PC-3 (cell line): ENCODE measurements around the gene TOM1L2. TPM values are rescaled to one million over a fixed set of nuclear protein-coding genes. Genes with fewer than 3 reads are reported as not detected.

ENCODE experiments used
- ATAC-seq: fragments of 200-7000 bp; cut with Tn5 transposase; 2 replicates; pipeline ENCODE4 v1.9.1; 2020; ENCODE audit warnings: mild to moderate bottlenecking, moderate library complexity
- BruUV-seq: library from RNA; stranded (reverse); fragments of 400-500 nt; replicated peaks from 2 replicates; lab custom pipeline; 2021; lab: Mats Ljungman, UMichigan
- CTCF ChIA-PET: fragments of 300-600 bp; sonication (Branson Sonifier 250); formaldehyde crosslinking; loops from one replicate; lab custom pipeline; 2022; ENCODE audit warnings: antibody characterized with exemption; lab: Charles Lee
- POLR2A ChIA-PET: fragments of 300-600 bp; sonication (Branson Sonifier 250); formaldehyde crosslinking; loops from one replicate; lab custom pipeline; 2022; ENCODE audit warnings: antibody characterized with exemption; ENCODE audit not compliant: unreplicated experiment; lab: Charles Lee
- DNase-seq: peaks from one replicate; pipeline ENCODE4 v3.0.0-alpha.2; 2015
- H2AFZ ChIP-seq: fragments of 300-600 bp; sonication (generic); 2 replicates; pipeline ENCODE4 v1.6.0; 2016; ENCODE audit warnings: antibody characterized with exemption, low read length
- H3F3A ChIP-seq: fragments of 300-600 bp; sonication (generic); one replicate; pipeline ENCODE4 v1.6.0; 2017; ENCODE audit warnings: antibody characterized with exemption, low read length, control low read depth, mild to moderate bottlenecking; ENCODE audit not compliant: unreplicated experiment
- H3K27ac ChIP-seq: fragments of 300-600 bp; sonication (generic); 2 replicates; pipeline ENCODE4 v1.5.1; 2016; ENCODE audit warnings: mild to moderate bottlenecking, low read length
- H3K27me3 ChIP-seq: fragments of 300-600 bp; sonication (generic); 2 replicates; pipeline ENCODE4 v1.6.1; 2016; ENCODE audit warnings: low read length, mixed read lengths
- H3K36me3 ChIP-seq: fragments of 300-600 bp; sonication (generic); 2 replicates; pipeline ENCODE4 v1.6.1; 2016; ENCODE audit warnings: low read depth, mixed run types, low read length, mixed read lengths
- H3K4me1 ChIP-seq: fragments of 300-600 bp; sonication (generic); 2 replicates; pipeline ENCODE4 v1.5.1; 2016; ENCODE audit warnings: low read length; ENCODE audit not compliant: insufficient read depth
- H3K4me2 ChIP-seq: fragments of 300-600 bp; sonication (generic); 2 replicates; pipeline ENCODE4 v1.6.0; 2016; ENCODE audit warnings: low read length
- H3K4me3 ChIP-seq: fragments of 300-600 bp; sonication (generic); 2 replicates; pipeline ENCODE4 v1.5.1; 2016; ENCODE audit warnings: mild to moderate bottlenecking, low read length, mixed read lengths
- H3K79me2 ChIP-seq: fragments of 300-600 bp; sonication (generic); 2 replicates; pipeline ENCODE4 v1.6.1; 2017; ENCODE audit warnings: low read length, mixed read lengths
- H3K9ac ChIP-seq: fragments of 300-600 bp; sonication (generic); 2 replicates; pipeline ENCODE4 v1.6.0; 2016; ENCODE audit warnings: mild to moderate bottlenecking, low read length
- H3K9me2 ChIP-seq: fragments of 300-600 bp; sonication (generic); replicated peaks from 2 replicates; pipeline ENCODE4 v1.6.1; 2016; ENCODE audit warnings: mixed run types, low read length, mixed read lengths
- H3K9me3 ChIP-seq: fragments of 300-600 bp; sonication (generic); 2 replicates; pipeline ENCODE4 v1.6.1; 2016; ENCODE audit warnings: low read length, mixed read lengths
- H4K20me1 ChIP-seq: fragments of 300-600 bp; sonication (generic); 2 replicates; pipeline ENCODE4 v1.6.1; 2016; ENCODE audit warnings: low read length, mixed read lengths
- CTCF ChIP-seq: fragments of 300-600 bp; sonication (generic); conservative IDR thresholded peaks from 2 replicates; pipeline ENCODE4 v1.5.1; 2017; ENCODE audit warnings: antibody characterized with exemption, low read depth, mild to moderate bottlenecking, low read length
- EZH2 ChIP-seq: fragments of 300-600 bp; sonication (generic); IDR thresholded peaks from one replicate; pipeline ENCODE4 v1.6.1; 2017; ENCODE audit warnings: antibody characterized with exemption, mild to moderate bottlenecking, low read length; ENCODE audit not compliant: unreplicated experiment
- EZH2phosphoT487 ChIP-seq: fragments of 300-600 bp; sonication (generic); IDR thresholded peaks from 2 replicates; pipeline ENCODE4 v1.6.1; 2018; ENCODE audit warnings: mild to moderate bottlenecking, antibody characterized with exemption, low read length, borderline replicate concordance
- intact Hi-C: fragments of 100-400 bp; cut with micrococcal nuclease; formaldehyde crosslinking; loops from 2 replicates; pipeline ENCODE4 v1.9.0; 2023
- total RNA-seq: library from RNA; depleted of rRNA; stranded (reverse); fragments of >200 nt; gene quantifications from 2 replicates; pipeline ENCODE4 v1.2.3, GENCODE V29; 2014

Gene TOM1L2
- total RNA-seq, 1 experiment from 2014 or later = 53.3 TPM

- Histone ChIP-seq H3K9me3 (no peaks in the 10 kb centered on the region), H3K9me2 (no peaks in the 10 kb centered on the region), H3K9ac (peak overlapping the region; percentile 30; the same call in 1 of the 2 replicates), H3K4me1 (peaks cover 42% of the 10 kb centered on the region), H3K27ac (peak overlapping the region; percentile 24), H3K27me3 (no peaks in the 10 kb centered on the region), H2AFZ (no peak overlapping the region), H3K79me2 (peaks cover 85% of the 10 kb centered on the region), H3K4me3 (no peak overlapping the region; the same call in 1 of the 2 replicates), H3K4me2 (peak overlapping the region; percentile 94), H3F3A (no peaks in the 10 kb centered on the region), H3K36me3 (peaks cover 10% of the 10 kb centered on the region; the same call in 1 of the 2 replicates), H4K20me1 (peaks cover 33% of the 10 kb centered on the region)
- CTCF ChIA-PET = no interaction called here
- intact Hi-C loops = no loop called here
- TF ChIP-seq EZH2phosphoT487 (no peak), CTCF (no peak), EZH2 (no peak)
- BruUV-seq = no TSS peak
- DNase-seq (no peak), ATAC-seq (no peak)
- POLR2A ChIA-PET = interaction anchor here (0.5 kb wide), 1 partner anchor 134 kb away, joined by 5 read pairs; no protein-coding TSS in a partner anchor
Measured at GRCh38 chr17:17833658-17834357, 138.4 kb downstream of the TOM1L2 start.

- H2AFZ ChIP-seq = no peak overlapping the region
- no peaks in the 10 kb centered on the region for H3K9me2 ChIP-seq
- no peaks in the 10 kb centered on the region for H3K27me3 ChIP-seq
- no peak overlapping the region for H3K4me3 ChIP-seq
- CTCF ChIA-PET = no interaction called here
- POLR2A ChIA-PET = no interaction called here
- H3K4me1 ChIP-seq = peaks cover 24% of the 10 kb centered on the region
- ATAC-seq (no peak), DNase-seq (no peak)
- peaks cover 14% of the 10 kb centered on the region; the same call in 1 of the 2 replicates for H3K36me3 ChIP-seq
- H4K20me1 ChIP-seq = peaks cover 33% of the 10 kb centered on the region
- H3K4me2 ChIP-seq = no peak overlapping the region
- peaks cover 96% of the 10 kb centered on the region for H3K79me2 ChIP-seq
- TF ChIP-seq EZH2 = no peak
- TF ChIP-seq CTCF = no peak
- TF ChIP-seq EZH2phosphoT487 = no peak
- H3K9me3 ChIP-seq = no peaks in the 10 kb centered on the region
- intact Hi-C loops = no loop called here
- no peaks in the 10 kb centered on the region for H3F3A ChIP-seq
- H3K27ac ChIP-seq = no peak overlapping the region
- no peak overlapping the region for H3K9ac ChIP-seq
- BruUV-seq = no TSS peak
Measured at GRCh38 chr17:17832032-17832363, 140.2 kb downstream of the TOM1L2 start.

- no peak for ATAC-seq
- H3K27me3 ChIP-seq = no peaks in the 10 kb centered on the region
- POLR2A ChIA-PET = no interaction called here
- H3K9me3 ChIP-seq = no peaks in the 10 kb centered on the region
- no peak overlapping the region for H3K4me2 ChIP-seq
- no peak overlapping the region for H3K27ac ChIP-seq
- H3K9me2 ChIP-seq = no peaks in the 10 kb centered on the region
- no TSS peak for BruUV-seq
- peaks cover 28% of the 10 kb centered on the region for H3K4me1 ChIP-seq
- CTCF ChIA-PET = no interaction called here
- intact Hi-C loops = no loop called here
- H2AFZ ChIP-seq = no peak overlapping the region
- H3K79me2 ChIP-seq = peaks cover 96% of the 10 kb centered on the region
- no peak for DNase-seq
- no peak overlapping the region for H3K4me3 ChIP-seq
- H4K20me1 ChIP-seq = peaks cover 33% of the 10 kb centered on the region
- TF ChIP-seq EZH2phosphoT487 = no peak
- TF ChIP-seq CTCF = no peak
- no peak for TF ChIP-seq EZH2
- no peaks in the 10 kb centered on the region for H3F3A ChIP-seq
- H3K36me3 ChIP-seq = peaks cover 16% of the 10 kb centered on the region; the same call in 1 of the 2 replicates
- no peak overlapping the region for H3K9ac ChIP-seq
Measured at GRCh38 chr17:17831208-17832031, 140.8 kb downstream of the TOM1L2 start.
